Liver (tissue), 3 donors: ENCODE results near the gene PIEZO2.

Experiments
- CTCF ChIP-seq: fragments of 150-350 bp; IDR thresholded peaks from 2 replicates; pipeline ENCODE4 v1.5.1; 2017; ENCODE audit warnings: improper control_type of control experiment, low read depth, low read length; ENCODE audit not compliant: missing input control
- GABPA ChIP-seq, 2 donors: IDR thresholded peaks in 1 of 2; conservative IDR thresholded peaks in 1 of 2; 2 replicates each; pipeline ENCODE4 v1.6.1; 2016; ENCODE audit warnings: antibody characterized with exemption in 2 of 2, mild to moderate bottlenecking in 1 of 2, moderate library complexity in 1 of 2
- JUND ChIP-seq, 2 donors: IDR thresholded peaks; 2 replicates each; pipeline ENCODE4 v1.6.1; 2016; ENCODE audit warnings: antibody characterized with exemption in 2 of 2
- REST ChIP-seq: IDR thresholded peaks from 2 replicates; pipeline ENCODE4 v1.6.1; 2016; ENCODE audit warnings: antibody characterized with exemption, mild to moderate bottlenecking
- RXRA ChIP-seq, 2 donors: IDR thresholded peaks; 2 replicates each; pipeline ENCODE4 v1.6.1; 2017 to 2018; ENCODE audit warnings: antibody characterized with exemption in 2 of 2, mild to moderate bottlenecking in 1 of 2
- SP1 ChIP-seq: IDR thresholded peaks from 2 replicates; pipeline ENCODE4 v1.6.1; 2018; ENCODE audit warnings: antibody characterized with exemption, mild to moderate bottlenecking
- TAF1 ChIP-seq: conservative IDR thresholded peaks from 2 replicates; pipeline ENCODE4 v1.6.1; 2016; ENCODE audit warnings: antibody characterized with exemption, mild to moderate bottlenecking
- YY1 ChIP-seq: IDR thresholded peaks from 2 replicates; pipeline ENCODE4 v1.6.1; 2016; ENCODE audit warnings: antibody characterized with exemption, mild to moderate bottlenecking
- TF ChIP-seq, protein P1 (sequence below): IDR thresholded peaks from 2 replicates; pipeline ENCODE4 v1.6.1; 2016; ENCODE audit warnings: antibody characterized with exemption
- TF ChIP-seq, protein P2 (sequence below): IDR thresholded peaks from 2 replicates; pipeline ENCODE4 v1.6.1; 2016; ENCODE audit warnings: antibody characterized with exemption
- donor health status: healthy.
- donor health status: healthy.

DNA sequence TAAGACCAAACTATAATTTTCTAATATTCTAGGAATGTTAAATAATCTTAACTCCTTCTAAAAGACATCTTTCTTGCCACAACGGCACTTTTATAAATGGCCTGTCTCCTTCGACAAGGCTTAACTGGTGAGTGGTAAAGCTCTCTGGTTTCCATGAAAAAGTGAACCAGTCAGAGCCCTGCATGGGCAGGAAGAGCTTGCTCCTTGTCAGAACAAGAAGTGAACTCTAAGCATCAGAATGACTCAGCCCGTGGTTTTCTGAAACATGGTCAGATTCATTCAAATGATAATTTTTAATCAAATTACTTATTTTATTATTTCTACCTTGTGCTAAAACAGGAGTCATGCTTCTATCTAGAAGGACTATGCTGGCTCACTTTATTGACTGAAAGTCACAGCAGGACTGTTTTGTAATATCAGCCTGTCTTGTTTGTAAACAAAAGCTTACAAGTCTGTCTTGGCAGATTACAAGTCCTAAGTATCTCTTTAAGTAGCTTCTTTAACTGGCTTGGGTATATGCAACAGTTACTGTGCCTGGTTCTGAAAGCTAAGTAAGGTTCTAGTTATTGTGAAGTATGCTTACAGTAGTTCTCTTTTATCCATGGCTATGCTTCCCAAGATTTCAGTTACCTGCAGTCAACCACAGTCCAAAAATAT is 378.2 kb downstream of the PIEZO2 start:
- TF ChIP-seq, protein P1, sequence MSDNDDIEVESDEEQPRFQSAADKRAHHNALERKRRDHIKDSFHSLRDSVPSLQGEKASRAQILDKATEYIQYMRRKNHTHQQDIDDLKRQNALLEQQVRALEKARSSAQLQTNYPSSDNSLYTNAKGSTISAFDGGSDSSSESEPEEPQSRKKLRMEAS, result no peak
- no peak for TF ChIP-seq CTCF
- no peak for TF ChIP-seq GABPA (IDR thresholded peaks at IDR 0.05 in 1 of 2, conservative IDR thresholded peaks at IDR 0.05 in 1 of 2)
- TF ChIP-seq YY1, result no peak
- TF ChIP-seq REST, result no peak
- TF ChIP-seq, protein P2, sequence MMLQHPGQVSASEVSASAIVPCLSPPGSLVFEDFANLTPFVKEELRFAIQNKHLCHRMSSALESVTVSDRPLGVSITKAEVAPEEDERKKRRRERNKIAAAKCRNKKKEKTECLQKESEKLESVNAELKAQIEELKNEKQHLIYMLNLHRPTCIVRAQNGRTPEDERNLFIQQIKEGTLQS, result no peak
- no peak for TF ChIP-seq RXRA (IDR thresholded peaks at IDR 0.05)
- TF ChIP-seq JUND (IDR thresholded peaks at IDR 0.05), result no peak
- TF ChIP-seq TAF1, result no peak
- TF ChIP-seq SP1, result no peak
